ENCODE results near the gene GGCX. TPM values are rescaled to one million over a fixed set of nuclear protein-coding genes. Genes with fewer than 3 reads are reported as not detected.

Gene GGCX
- total and polyA plus RNA-seq, 12 donors: 14.0 to 31.1 (median 21.6) TPM

GRCh38 chr2:85549826-85550225, 11.5 kb downstream of the GGCX start:
- ATAC-seq (no peak), DNase-seq (no peak)
- Histone ChIP-seq H3K27ac (peak overlapping the region in 1 of 10 donors; percentile 74), H3K27me3 (no peaks in the 10 kb centered on the region), H3K4me1 (peaks cover 0 to 26% (median 0%) of the 10 kb centered on the region in 9 donors), H3K36me3 (peaks cover 0 to 99% (median 53%) of the 10 kb centered on the region in 9 donors), H3K4me3 (no peak overlapping the region), H3K9me3 (no peaks in the 10 kb centered on the region)
- TF ChIP-seq, protein P1, sequence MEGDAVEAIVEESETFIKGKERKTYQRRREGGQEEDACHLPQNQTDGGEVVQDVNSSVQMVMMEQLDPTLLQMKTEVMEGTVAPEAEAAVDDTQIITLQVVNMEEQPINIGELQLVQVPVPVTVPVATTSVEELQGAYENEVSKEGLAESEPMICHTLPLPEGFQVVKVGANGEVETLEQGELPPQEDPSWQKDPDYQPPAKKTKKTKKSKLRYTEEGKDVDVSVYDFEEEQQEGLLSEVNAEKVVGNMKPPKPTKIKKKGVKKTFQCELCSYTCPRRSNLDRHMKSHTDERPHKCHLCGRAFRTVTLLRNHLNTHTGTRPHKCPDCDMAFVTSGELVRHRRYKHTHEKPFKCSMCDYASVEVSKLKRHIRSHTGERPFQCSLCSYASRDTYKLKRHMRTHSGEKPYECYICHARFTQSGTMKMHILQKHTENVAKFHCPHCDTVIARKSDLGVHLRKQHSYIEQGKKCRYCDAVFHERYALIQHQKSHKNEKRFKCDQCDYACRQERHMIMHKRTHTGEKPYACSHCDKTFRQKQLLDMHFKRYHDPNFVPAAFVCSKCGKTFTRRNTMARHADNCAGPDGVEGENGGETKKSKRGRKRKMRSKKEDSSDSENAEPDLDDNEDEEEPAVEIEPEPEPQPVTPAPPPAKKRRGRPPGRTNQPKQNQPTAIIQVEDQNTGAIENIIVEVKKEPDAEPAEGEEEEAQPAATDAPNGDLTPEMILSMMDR (IDR thresholded peaks at IDR 0.05): no peak
- 47 to 64% methylated on average over 4 of the region's 4 CpGs for WGBS, 2 donors
- intact Hi-C loops (cut with DNase I): loop anchor here in 2 of 10 donors (2.0 kb wide), 2 partner anchors 127 to 129 kb away; no protein-coding TSS in a partner anchor

DNA sequence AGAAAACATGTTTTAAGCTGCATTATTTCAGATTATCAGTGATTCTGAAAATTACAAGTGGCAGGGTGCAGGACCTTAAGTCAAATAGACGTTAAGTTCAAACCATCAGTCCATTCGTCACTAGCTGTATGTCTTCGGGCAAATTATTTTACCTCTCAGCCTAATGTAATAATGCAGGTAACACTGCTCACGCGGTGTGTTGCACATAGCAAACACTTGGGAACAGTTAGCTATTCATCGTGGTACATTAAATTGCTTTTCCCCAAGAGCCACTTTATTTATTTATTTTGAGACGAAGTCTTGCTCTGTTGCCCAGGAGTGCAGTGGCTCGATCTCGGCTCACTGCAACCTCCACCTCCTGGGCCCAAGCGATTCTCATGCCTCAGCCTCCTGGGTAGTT, 12.2 kb downstream of the GGCX start:
- Histone ChIP-seq H3K4me3 (no peak overlapping the region), H3K27ac (peak overlapping the region in 2 of 10 donors; percentile 19 to 74), H3K36me3 (peaks cover 0 to 99% (median 53%) of the 10 kb centered on the region in 9 donors), H3K4me1 (peaks cover 0 to 26% (median 6%) of the 10 kb centered on the region in 9 donors), H3K27me3 (no peaks in the 10 kb centered on the region), H3K9me3 (no peaks in the 10 kb centered on the region)
- WGBS, 2 donors: 92 to 96% methylated on average over 10 of the region's 10 CpGs
- DNase-seq (no peak), ATAC-seq (no peak)
- TF ChIP-seq, protein P1 (IDR thresholded peaks at IDR 0.05): no peak
- intact Hi-C loops (cut with DNase I): no loop called here

DNA sequence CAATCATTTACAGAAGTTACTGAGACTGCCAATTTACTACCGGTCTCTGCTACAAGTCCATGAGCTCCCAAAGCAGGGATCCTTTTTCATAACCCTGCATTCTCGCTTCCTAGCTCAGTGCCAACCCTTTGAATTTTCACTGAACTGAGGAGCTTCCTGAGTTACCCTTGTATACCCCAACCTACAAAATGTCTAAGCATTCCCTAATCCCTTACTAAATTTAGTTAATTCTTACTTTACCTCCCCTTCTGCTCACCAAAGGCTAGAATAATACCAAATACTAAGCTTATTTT, 12.7 kb downstream of the GGCX start:
- intact Hi-C loops (cut with DNase I): no loop called here
- DNase-seq (no peak), ATAC-seq (peak in 1 of 8 donors; percentile 2)
- WGBS, 2 donors: 64 to 67% methylated on average over 2 of the region's 2 CpGs
- TF ChIP-seq, protein P1 (IDR thresholded peaks at IDR 0.05): no peak
- Histone ChIP-seq H3K27ac (peak overlapping the region in 2 of 10 donors; percentile 0 to 19), H3K36me3 (peaks cover 0 to 99% (median 48%) of the 10 kb centered on the region in 9 donors), H3K9me3 (no peaks in the 10 kb centered on the region), H3K4me1 (peaks cover 0 to 27% (median 7%) of the 10 kb centered on the region in 9 donors), H3K27me3 (no peaks in the 10 kb centered on the region), H3K4me3 (no peak overlapping the region)

GRCh38 chr2:85547859-85548607, 13.3 kb downstream of the GGCX start:
- Histone ChIP-seq H3K9me3 (no peaks in the 10 kb centered on the region), H3K27ac (peak overlapping the region in 2 of 10 donors; percentile 0 to 19), H3K36me3 (peaks cover 0 to 99% (median 43%) of the 10 kb centered on the region in 9 donors), H3K27me3 (no peaks in the 10 kb centered on the region), H3K4me3 (no peak overlapping the region), H3K4me1 (peaks cover 2 to 32% (median 12%) of the 10 kb centered on the region in 9 donors)
- TF ChIP-seq, protein P1 (IDR thresholded peaks at IDR 0.05): no peak
- ATAC-seq (peak in 2 of 8 donors; percentile 3 to 7), DNase-seq (no peak)
- WGBS, 2 donors: 73 to 74% methylated on average over 6 of the region's 6 CpGs
- intact Hi-C loops (cut with DNase I): no loop called here

Measured in heart right ventricle (tissue), 16 donors.